HG03045 (cell line): ENCODE data around the gene GNAT1.
A peak's percentile ranks its signal among the peaks of the same experiment; 100 is the strongest.
"Not testable (repeated sequence)": the region's sequence is repeated elsewhere in the genome, so short reads cannot be mapped to it uniquely, and the experiment has no call there.

Source experiments
- ATAC-seq: cut with Tn5 transposase; IDR thresholded peaks from one replicate; pipeline ENCODE4 v1.9.1; 2021; ENCODE audit warnings: mild to moderate bottlenecking, moderate library complexity; ENCODE audit not compliant: unreplicated experiment

The GNAT1 gene

DNA sequence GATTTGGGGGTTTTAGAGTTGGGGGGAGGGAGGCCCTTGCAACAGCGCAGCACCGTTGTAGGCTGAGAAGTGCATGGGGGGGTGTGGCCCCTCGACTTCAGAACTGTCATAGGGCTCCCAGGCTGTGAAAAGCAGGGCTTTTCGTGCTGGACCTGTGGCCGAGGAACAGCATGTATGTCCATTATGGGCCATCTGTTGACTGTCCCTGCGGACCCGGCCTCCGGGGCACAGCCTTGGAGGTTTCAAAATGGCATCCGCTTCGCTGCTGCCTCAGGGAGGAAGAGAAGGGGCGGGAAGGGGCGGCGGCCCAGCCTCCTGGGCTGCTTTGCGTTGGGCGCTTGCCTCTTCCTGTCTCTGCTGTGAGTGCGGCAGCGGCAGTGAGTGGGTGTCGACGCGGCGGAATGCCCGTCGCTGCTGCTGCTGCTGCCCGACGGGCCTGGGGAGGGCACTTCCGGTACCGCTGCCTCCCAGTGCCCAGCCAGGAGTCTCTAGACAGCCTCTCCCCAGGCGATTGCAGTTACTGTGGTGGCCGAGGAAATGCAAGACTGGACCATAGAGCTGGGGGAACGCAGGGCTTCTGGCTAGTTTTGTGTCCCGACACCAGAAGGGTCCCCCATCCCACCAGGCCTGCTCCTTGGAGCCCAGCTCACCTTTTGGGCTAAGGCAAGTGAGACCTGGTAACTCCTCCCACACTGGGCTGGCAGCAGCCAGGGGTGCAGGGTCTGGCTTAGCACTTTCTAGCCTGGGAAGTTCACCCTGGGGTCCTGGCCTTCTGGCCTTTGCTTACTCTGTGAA, 46.5 kb downstream of the GNAT1 start:
- ATAC-seq, result no peak

DNA sequence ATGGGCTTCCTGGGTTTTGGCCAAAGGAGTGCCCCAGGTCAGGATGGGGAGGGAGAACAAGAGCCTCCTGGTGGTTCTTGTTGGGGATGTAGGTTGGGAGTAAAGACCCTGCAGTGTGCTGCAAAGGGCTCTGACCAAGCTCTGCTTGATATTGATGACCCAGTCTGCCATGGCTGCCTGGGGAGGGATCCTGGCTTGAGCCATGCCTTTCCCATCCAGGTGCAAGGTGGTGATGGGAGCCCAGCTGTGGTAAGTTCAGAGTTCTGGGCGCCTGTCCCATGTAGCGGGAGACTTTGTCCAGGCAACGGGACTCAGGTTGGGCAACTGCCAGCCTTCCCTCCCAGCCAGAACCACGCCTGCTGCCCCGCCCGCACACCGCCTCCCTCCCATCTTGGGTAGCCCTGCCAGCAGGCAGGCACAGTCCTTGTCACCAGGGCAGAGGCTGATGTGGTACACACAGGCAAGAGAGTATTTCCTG, 47.2 kb downstream of the GNAT1 start:
- ATAC-seq, result no peak

DNA sequence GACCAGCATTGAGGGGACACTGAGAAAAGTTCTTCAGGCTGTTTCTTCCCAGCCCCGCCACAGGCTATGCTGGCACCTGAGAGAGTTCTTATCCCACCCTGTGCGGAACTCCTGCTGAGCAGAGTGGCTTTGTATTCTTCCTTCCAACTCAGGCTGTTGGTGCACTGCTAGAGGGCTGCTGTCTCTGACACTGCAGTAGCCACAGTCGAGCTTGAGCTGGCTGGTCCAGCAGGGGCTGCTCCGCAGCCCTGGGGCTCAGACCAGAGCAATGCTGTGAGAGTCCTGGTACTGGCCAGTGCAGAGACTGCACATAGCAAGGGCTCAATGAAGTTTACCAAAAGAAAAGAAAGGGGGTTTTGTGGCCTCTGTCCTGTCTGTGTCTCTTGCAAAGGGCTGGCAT, 48.2 kb downstream of the GNAT1 start:
- ATAC-seq, result no peak

DNA sequence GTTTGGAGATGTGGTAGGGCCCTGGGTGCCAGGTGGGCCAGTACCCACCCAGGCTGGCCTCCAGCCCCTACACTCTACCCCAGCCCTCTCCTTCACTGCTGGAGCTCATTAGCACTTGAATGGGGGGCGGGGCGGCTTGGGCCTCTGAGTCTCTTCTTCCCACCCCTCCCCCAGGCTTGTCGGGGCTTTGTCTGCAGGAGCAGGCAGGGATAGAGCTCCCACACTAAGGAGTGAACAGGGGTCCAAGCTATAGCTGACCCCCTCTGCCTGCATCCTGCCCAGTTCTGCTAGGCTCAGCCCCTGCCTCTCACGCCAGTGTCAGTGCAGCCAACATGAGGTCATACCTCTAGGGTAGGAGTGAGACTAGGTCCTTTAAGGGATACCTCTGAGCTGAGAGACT, 49.8 kb downstream of the GNAT1 start:
- no peak for ATAC-seq

DNA sequence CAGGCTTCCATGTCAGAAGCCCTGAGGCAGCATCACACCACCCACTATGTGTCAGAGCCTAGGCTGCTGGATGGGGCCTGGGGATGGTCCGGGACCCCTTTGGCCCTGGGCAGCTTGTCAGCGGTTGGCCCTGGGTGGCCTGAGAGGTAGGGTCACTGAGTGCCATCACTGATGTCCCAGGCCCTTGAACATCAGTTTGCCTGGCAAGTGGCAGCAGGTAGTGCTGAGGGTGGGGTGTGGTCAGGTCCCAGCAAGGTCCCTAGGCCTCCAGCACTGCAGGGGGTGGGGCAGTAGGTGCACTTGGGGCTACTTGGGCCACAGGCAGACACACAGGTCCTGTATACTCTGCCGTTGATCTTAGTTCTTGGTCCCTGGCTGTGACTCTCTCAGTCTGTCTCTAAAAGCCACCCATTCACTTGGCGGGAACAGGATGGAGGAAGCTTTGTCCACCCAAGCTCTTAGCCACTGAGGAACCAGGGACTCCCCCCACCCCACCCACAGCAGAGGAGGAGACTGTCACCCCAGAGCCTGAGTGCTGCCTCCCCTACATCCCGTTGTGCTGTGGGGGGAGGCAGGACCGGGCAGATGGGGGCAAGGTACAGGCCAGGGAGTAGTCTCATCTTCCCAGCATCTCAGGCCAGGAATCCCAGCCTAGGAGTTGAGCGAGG, 50.4 kb downstream of the GNAT1 start:
- ATAC-seq, result no peak

DNA sequence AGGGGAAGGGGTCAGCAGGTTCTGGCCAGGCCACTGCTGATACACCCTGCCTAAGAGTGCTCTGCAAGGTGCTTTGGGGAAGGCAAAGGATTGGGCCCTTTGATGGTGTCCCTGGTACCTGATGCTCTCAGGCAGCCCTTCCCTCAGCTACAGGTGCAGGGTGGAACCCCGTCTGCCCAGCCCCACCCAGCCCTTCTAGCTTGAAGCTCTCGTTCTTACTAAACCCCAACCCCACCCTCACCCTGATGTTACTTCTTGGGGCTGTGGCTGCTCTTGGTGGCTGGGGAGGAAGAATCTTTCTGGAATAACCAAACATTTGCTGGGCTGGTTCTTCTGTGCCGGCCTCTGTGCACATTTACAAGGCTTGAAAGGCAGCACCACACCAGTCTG, 51.0 kb downstream of the GNAT1 start:
- ATAC-seq, result no peak

DNA sequence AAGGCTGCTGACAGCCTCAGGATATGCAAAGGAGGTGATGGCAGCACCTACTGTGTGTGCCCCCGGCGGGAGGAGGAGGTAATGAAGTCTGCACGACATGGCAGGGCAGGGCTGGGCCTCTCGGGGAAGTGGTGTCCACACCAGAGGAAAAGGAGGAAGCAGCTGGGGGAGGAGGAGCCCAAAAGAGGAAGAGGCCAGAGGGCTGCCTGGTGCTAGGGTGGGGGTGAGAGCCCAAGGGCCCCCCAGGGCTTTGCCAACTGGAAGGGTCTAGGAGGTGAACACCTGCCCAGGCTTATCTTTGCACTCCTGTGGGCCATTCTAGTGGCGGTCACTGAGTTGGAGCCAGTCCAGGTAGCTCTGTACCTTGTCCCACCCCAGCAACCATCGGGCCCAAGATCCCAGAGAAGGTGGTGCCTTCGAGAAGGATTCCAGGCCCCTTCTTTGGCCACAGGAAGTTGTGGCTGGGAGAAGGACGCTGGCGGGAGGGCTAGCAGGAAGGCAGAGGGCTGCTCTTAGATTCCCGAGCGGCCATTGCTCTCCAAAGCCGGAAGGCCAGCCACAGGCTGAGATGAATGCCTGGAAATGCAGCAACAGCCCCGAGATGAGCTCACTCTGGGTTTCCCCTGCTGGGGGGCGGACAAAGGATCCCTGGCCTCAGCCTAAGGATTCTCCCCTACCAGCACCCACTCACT, 51.6 kb downstream of the GNAT1 start:
- no peak for ATAC-seq

DNA sequence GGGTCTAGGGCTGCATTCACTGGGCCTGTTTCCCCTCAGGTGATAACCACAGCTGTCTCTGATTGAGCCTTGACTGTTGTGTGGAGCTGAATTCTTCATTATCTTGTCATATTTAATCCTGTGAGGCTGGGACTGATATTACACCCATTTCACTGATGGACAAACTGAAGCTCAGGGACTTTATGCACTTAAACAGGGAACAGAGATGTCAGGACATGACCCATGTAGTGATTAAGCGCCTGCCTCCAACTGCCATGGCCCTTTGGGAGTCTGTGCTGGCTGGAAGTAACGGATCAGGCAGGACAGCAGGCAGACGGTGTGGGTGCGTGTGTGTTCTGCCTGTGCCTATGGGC, 52.1 kb downstream of the GNAT1 start:
- no peak for ATAC-seq

DNA sequence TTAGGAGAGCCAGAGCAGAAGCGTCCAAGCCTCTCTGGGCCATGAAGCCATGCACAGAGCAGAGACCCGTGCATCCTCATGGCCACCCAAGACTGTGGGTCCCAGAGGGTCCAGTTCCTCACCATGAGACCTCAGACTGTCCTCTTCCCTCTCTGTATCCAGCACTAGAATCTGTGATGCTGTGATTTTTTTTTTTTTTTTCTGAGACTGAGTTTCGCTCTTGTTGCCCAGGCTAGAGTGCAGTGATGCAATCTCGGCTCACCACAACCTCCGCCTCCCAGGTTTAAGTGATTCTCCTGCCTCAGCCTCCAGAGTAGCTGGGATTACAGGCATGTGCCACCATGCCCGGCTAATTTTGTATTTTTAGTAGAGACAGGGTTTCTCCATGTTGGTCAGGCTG, 53.4 kb downstream of the GNAT1 start:
- ATAC-seq, result not testable (repeated sequence)

DNA sequence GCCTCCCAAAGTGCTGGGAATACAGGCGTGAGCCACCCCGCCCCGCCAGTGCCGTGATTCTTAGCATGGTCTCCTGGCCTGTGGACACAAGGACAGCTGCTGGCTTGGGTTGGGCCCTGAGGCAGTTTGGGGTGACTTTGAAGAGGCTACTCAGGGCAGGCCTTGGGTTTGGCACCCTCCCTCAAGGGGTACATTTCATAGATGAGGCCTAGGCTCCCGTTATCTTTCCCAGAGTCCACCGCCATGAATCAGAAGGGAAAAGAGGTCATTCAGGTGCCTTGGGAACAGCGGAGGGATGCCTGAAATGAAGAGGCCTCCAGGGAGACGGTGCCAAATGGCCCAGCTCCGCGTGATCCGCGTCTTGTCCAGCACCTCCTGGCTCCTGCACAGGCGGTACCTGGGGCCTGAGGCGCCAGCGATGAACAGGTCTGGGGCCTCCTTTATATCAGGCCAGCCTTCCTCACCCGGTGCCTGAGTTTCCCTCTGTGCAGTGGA, 53.9 kb downstream of the GNAT1 start:
- no peak for ATAC-seq

DNA sequence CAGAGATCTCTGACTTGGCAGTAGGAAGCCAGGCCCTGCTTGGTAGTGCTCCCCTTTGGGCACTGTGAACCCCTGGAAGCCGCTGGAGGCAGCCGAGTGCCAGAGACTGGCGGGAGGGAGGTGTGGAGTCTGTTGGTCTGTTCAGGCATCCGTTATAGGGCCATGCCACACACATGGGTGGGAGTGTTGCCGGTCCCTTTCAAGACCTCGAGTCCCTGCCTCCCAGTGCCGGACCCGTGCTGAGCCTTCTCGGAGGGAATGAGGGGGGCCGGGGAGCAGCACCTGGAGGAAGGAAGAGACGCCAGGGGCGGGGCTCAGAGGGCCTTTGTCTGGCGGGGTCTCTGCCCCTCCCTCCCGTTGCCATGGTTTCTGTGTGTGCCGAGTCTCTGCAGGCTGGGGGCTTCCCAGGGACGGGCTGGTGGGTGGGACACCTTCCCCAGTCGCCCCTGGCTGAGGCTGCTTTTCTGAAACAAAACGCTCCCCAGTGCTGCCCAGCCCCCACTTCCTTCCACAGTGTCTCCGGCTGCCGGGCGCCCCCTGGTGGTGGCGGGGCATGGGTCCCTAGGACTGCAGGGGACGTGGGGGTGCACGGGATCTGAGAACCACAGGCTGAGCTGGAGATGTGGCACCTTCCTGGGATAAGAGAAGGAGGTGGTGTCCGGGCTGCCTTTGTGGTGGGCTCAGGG, 54.6 kb downstream of the GNAT1 start:
- ATAC-seq, result peak; percentile 60

DNA sequence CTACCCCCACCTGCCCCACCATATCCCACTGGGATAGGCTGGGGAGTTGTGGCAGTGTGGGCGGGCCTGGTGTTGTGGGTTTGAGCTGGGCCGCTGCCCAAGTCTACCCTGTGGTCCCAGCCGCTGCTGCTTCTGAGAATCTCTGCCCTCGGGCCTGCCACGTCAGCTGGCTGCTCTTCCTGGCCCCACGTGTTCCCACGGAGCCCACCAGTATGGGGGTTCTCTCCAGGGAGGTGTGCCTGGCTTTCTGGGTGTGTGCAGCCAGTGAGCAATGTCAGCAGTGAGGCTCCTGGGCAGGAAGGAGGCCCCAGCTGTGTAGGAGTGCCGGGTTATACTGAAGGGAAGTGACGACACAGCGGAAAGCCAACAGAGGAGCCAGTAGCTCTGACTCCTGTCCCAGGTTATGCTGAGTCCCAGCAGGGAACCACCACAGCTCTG, 55.1 kb downstream of the GNAT1 start:
- ATAC-seq, result peak; percentile 36
